Esophagus (tissue), 2 donors: ENCODE measurements around the gene NFKB1. TPM values are rescaled to one million over a fixed set of nuclear protein-coding genes. Genes with fewer than 3 reads are reported as not detected.

Experiments
- H3K27ac ChIP-seq, 2 donors: one replicate each; pipeline ENCODE4 v1.5.1; 2013; ENCODE audit warnings: low read depth in 2 of 2, mild to moderate bottlenecking in 2 of 2, inconsistent platforms in 1 of 2, low read length in 1 of 2, moderate library complexity in 1 of 2
- H3K27me3 ChIP-seq, 2 donors: one replicate each; pipeline ENCODE4 v1.6.1; 2013; ENCODE audit warnings: low read length in 2 of 2, control low read depth in 1 of 2, mild to moderate bottlenecking in 1 of 2; ENCODE audit not compliant: insufficient read depth in 2 of 2, control insufficient read depth in 1 of 2
- H3K36me3 ChIP-seq, 2 donors: one replicate each; pipeline ENCODE4 v1.6.1; 2013; ENCODE audit warnings: low read length in 1 of 2; ENCODE audit not compliant: control insufficient read depth in 2 of 2, insufficient read depth in 2 of 2
- H3K4me1 ChIP-seq, 2 donors: one replicate each; pipeline ENCODE4 v1.6.1; 2013; ENCODE audit warnings: low read length in 1 of 2; ENCODE audit not compliant: control insufficient read depth in 2 of 2, insufficient read depth in 2 of 2
- H3K4me3 ChIP-seq, 2 donors: one replicate each; pipeline ENCODE4 v1.5.1; 2013; ENCODE audit warnings: low read length in 2 of 2, mild to moderate bottlenecking in 2 of 2, low read depth in 1 of 2, moderate library complexity in 1 of 2
- H3K9me3 ChIP-seq, 2 donors: one replicate each; pipeline ENCODE4 v1.6.1; 2013; ENCODE audit warnings: mild to moderate bottlenecking in 2 of 2, low read depth in 1 of 2, low read length in 1 of 2, moderate library complexity in 1 of 2; ENCODE audit not compliant: control insufficient read depth in 2 of 2, insufficient read depth in 1 of 2
- WGBS, 2 donors: extraction: QIAGEN DNeasy Blood & Tissue Kit; methylation state at CpG; one replicate each; pipeline ENCODE4 v1.1.7; 2013; 5-methylcytosine and 5-hydroxymethylcytosine counted together
- polyA plus RNA-seq, 2 donors: library from polyadenylated mRNA; stranded (reverse); fragments of 200-250 nt; gene quantifications; one replicate each; pipeline ENCODE4 v1.2.3, GENCODE V29; 2013
- donor health status: healthy with polysubstance abuse.
- donor health status: Bipolar disorder and iron deficiency.

Gene NFKB1
- polyA plus RNA-seq, 2 donors = 6.9 to 16.5 TPM

- WGBS, 2 donors = 76 to 81% methylated on average over 5 of the region's 5 CpGs
- Histone ChIP-seq H3K36me3 (peaks cover 0 to 2% of the 10 kb centered on the region in 2 donors), H3K4me3 (no peak overlapping the region), H3K27ac (no peak overlapping the region), H3K9me3 (no peaks in the 10 kb centered on the region), H3K4me1 (peaks cover 0 to 2% of the 10 kb centered on the region in 2 donors), H3K27me3 (no peaks in the 10 kb centered on the region)
Observed at GRCh38 chr4:102525097-102525496, 23.9 kb downstream of the NFKB1 start.

GRCh38 chr4:102525504-102525903 is 24.3 kb downstream of the NFKB1 start:
- peaks cover 0 to 2% of the 10 kb centered on the region in 2 donors for H3K4me1 ChIP-seq
- H3K27me3 ChIP-seq = no peaks in the 10 kb centered on the region
- no peaks in the 10 kb centered on the region for H3K9me3 ChIP-seq
- 95 to 96% methylated on average over 1 of the region's 1 CpG for WGBS, 2 donors
- H3K36me3 ChIP-seq = peaks cover 0 to 2% of the 10 kb centered on the region in 2 donors
- no peak overlapping the region for H3K27ac ChIP-seq
- H3K4me3 ChIP-seq = no peak overlapping the region

- peaks cover 0 to 2% of the 10 kb centered on the region in 2 donors for H3K36me3 ChIP-seq
- peaks cover 0 to 2% of the 10 kb centered on the region in 2 donors for H3K4me1 ChIP-seq
- 94 to 96% methylated on average over 4 of the region's 4 CpGs for WGBS, 2 donors
- no peak overlapping the region for H3K27ac ChIP-seq
- no peak overlapping the region for H3K4me3 ChIP-seq
- H3K9me3 ChIP-seq = no peaks in the 10 kb centered on the region
- H3K27me3 ChIP-seq = no peaks in the 10 kb centered on the region
Observed at GRCh38 chr4:102526532-102526931, 25.4 kb downstream of the NFKB1 start.

- 67 to 68% methylated on average over 7 of the region's 7 CpGs for WGBS, 2 donors
- no peaks in the 10 kb centered on the region for H3K27me3 ChIP-seq
- no peaks in the 10 kb centered on the region for H3K9me3 ChIP-seq
- H3K36me3 ChIP-seq = peaks cover 0 to 2% of the 10 kb centered on the region in 2 donors
- H3K27ac ChIP-seq = no peak overlapping the region
- H3K4me3 ChIP-seq = no peak overlapping the region
- H3K4me1 ChIP-seq = peaks cover 0 to 2% of the 10 kb centered on the region in 2 donors
Observed at GRCh38 chr4:102527695-102528283, 26.6 kb downstream of the NFKB1 start.

- H3K4me1 ChIP-seq = no peaks in the 10 kb centered on the region
- no peak overlapping the region for H3K27ac ChIP-seq
- no peaks in the 10 kb centered on the region for H3K9me3 ChIP-seq
- no peak overlapping the region for H3K4me3 ChIP-seq
- H3K36me3 ChIP-seq = peaks cover 3 to 4% of the 10 kb centered on the region in 2 donors
- no peaks in the 10 kb centered on the region for H3K27me3 ChIP-seq
- 39 to 48% methylated on average over 1 of the region's 1 CpG for WGBS, 2 donors
Observed at GRCh38 chr4:102529977-102530376, 28.8 kb downstream of the NFKB1 start.

GRCh38 chr4:102530986-102531385 is 29.8 kb downstream of the NFKB1 start:
- WGBS, 2 donors = 93% methylated on average over 2 of the region's 2 CpGs

GRCh38 chr4:102531462-102531861 is 30.3 kb downstream of the NFKB1 start:
- peaks cover 1 to 4% of the 10 kb centered on the region in 2 donors for H3K36me3 ChIP-seq
- H3K4me3 ChIP-seq = no peak overlapping the region
- no peaks in the 10 kb centered on the region for H3K27me3 ChIP-seq
- no peak overlapping the region for H3K27ac ChIP-seq
- no peaks in the 10 kb centered on the region for H3K9me3 ChIP-seq
- no peaks in the 10 kb centered on the region for H3K4me1 ChIP-seq
- WGBS, 2 donors = 91 to 99% methylated on average over 1 of the region's 1 CpG

More at GRCh38 chr4:102530986-102531385, 29.8 kb downstream of the NFKB1 start:
- Histone ChIP-seq H3K4me1 (no peaks in the 10 kb centered on the region), H3K27ac (no peak overlapping the region), H3K9me3 (no peaks in the 10 kb centered on the region), H3K27me3 (no peaks in the 10 kb centered on the region), H3K4me3 (no peak overlapping the region), H3K36me3 (peaks cover 1 to 4% of the 10 kb centered on the region in 2 donors)

- H3K36me3 ChIP-seq = peaks cover 1 to 4% of the 10 kb centered on the region in 2 donors
- H3K27me3 ChIP-seq = no peaks in the 10 kb centered on the region
- no peak overlapping the region for H3K27ac ChIP-seq
- H3K9me3 ChIP-seq = no peaks in the 10 kb centered on the region
- 88 to 90% methylated on average over 4 of the region's 4 CpGs for WGBS, 2 donors
- no peak overlapping the region for H3K4me3 ChIP-seq
- no peaks in the 10 kb centered on the region for H3K4me1 ChIP-seq
Observed at GRCh38 chr4:102533348-102533747, 32.2 kb downstream of the NFKB1 start.

GRCh38 chr4:102533904-102534303 is 32.7 kb downstream of the NFKB1 start:
- no peaks in the 10 kb centered on the region for H3K9me3 ChIP-seq
- WGBS, 2 donors = 82 to 94% methylated on average over 2 of the region's 2 CpGs
- H3K27me3 ChIP-seq = no peaks in the 10 kb centered on the region
- H3K27ac ChIP-seq = no peak overlapping the region
- H3K36me3 ChIP-seq = peaks cover 4% of the 10 kb centered on the region in 2 donors
- no peaks in the 10 kb centered on the region for H3K4me1 ChIP-seq
- no peak overlapping the region for H3K4me3 ChIP-seq

- Histone ChIP-seq H3K4me1 (no peaks in the 10 kb centered on the region), H3K27ac (no peak overlapping the region)
- 81 to 84% methylated on average over 2 of the region's 2 CpGs for WGBS, 2 donors
Observed at GRCh38 chr4:102534845-102535244, 33.7 kb downstream of the NFKB1 start.

More at GRCh38 chr4:102534845-102535244, 33.7 kb downstream of the NFKB1 start:
- Histone ChIP-seq H3K9me3 (no peaks in the 10 kb centered on the region), H3K36me3 (peaks cover 4% of the 10 kb centered on the region in 2 donors), H3K27me3 (no peaks in the 10 kb centered on the region), H3K4me3 (no peak overlapping the region)
